GM21528 (cell line): ENCODE data around the gene PSIP1.

Experiments
- ATAC-seq: cut with Tn5 transposase; IDR thresholded peaks from one replicate; pipeline ENCODE4 v1.9.1; 2021; ENCODE audit warnings: mild to moderate bottlenecking, moderate library complexity; ENCODE audit not compliant: unreplicated experiment, low FRiP score

PSIP1 gene

GRCh38 chr9:15509931-15510788, 610 bp downstream of the PSIP1 start:
- peak; percentile 59 for ATAC-seq

GRCh38 chr9:15505921-15506320, 4.8 kb downstream of the PSIP1 start:
- no peak for ATAC-seq

GRCh38 chr9:15501803-15502202, 9.0 kb downstream of the PSIP1 start:
- no peak for ATAC-seq

- ATAC-seq: no peak
Observed at GRCh38 chr9:15501179-15501578, 9.6 kb downstream of the PSIP1 start.

- no peak for ATAC-seq
Observed at GRCh38 chr9:15499139-15499538, 11.6 kb downstream of the PSIP1 start.

GRCh38 chr9:15498246-15498995, 12.3 kb downstream of the PSIP1 start:
- ATAC-seq: no peak

- no peak for ATAC-seq
Observed at GRCh38 chr9:15492485-15493150, 18.2 kb downstream of the PSIP1 start.

GRCh38 chr9:15491950-15492349, 18.8 kb downstream of the PSIP1 start:
- no peak for ATAC-seq

GRCh38 chr9:15485836-15486666, 24.7 kb downstream of the PSIP1 start:
- no peak for ATAC-seq

- no peak for ATAC-seq
Observed at GRCh38 chr9:15484802-15485201, 26.0 kb downstream of the PSIP1 start.

- no peak for ATAC-seq
Observed at GRCh38 chr9:15482146-15482545, 28.6 kb downstream of the PSIP1 start.

- ATAC-seq: no peak
Observed at GRCh38 chr9:15480028-15480427, 30.7 kb downstream of the PSIP1 start.

- no peak for ATAC-seq
Observed at GRCh38 chr9:15475923-15476536, 34.7 kb downstream of the PSIP1 start.

GRCh38 chr9:15469862-15470261, 40.9 kb downstream of the PSIP1 start:
- ATAC-seq: no peak

- ATAC-seq: no peak
Observed at GRCh38 chr9:15469406-15469805, 41.4 kb downstream of the PSIP1 start.

- ATAC-seq: no peak
Observed at GRCh38 chr9:15468145-15468544, 42.6 kb downstream of the PSIP1 start.

GRCh38 chr9:15461601-15462000, 49.2 kb downstream of the PSIP1 start:
- no peak for ATAC-seq

GRCh38 chr9:15461056-15461455, 49.7 kb downstream of the PSIP1 start:
- ATAC-seq: no peak

GRCh38 chr9:15453956-15454355, 56.8 kb downstream of the PSIP1 start:
- ATAC-seq: no peak

- ATAC-seq: no peak
Observed at GRCh38 chr9:15444141-15444540, 66.6 kb downstream of the PSIP1 start.
